ENCODE data around the gene SPSB1.

Gene SPSB1

DNA sequence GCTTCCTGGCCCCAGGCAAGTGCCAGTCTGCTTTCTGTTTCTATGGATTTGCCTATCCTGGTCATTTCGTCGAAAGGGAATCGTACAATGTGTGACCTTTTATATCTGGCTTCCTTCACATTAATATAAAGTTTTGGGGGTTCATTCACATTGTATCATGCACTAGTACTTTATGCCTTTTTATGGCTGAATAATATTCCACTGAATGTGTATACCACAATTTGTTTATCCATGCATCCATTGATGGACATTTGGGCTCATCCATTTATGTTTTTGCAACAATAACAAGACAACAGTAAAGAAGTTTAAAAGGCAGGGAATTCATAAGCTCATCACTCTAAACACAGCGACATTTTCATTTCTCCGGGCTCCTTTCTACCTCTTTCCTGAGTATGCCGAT, 50.6 kb downstream of the SPSB1 start:
- Histone ChIP-seq H3K79me2 (ENCODE audit: insufficient read depth, low read depth) (no peaks in the 10 kb centered on the region; the same call in 1 of the 2 replicates), H2AFZ (ENCODE audit: low read depth) (no peak overlapping the region), H3K27me3 (ENCODE audit: insufficient read depth, low read depth) (no peaks in the 10 kb centered on the region), H3K4me3 (IDR thresholded peaks at IDR 0.05; ENCODE audit: insufficient read depth, low read depth, low read length) (no peak overlapping the region), H3K4me1 (ENCODE audit: low read depth, poor library complexity, severe bottlenecking) (peaks cover 12% of the 10 kb centered on the region), H4K20me1 (ENCODE audit: insufficient read depth) (peaks cover 7% of the 10 kb centered on the region; the same call in 1 of the 2 replicates), H3K27ac (no peak overlapping the region), H3K4me2 (no peak overlapping the region), H3K9ac (no peak overlapping the region), H3K36me3 (ENCODE audit: insufficient read depth) (no peaks in the 10 kb centered on the region)
- no peak for TF ChIP-seq CTCF (conservative IDR thresholded peaks at IDR 0.05; ENCODE audit: low read depth, low read length)

DNA sequence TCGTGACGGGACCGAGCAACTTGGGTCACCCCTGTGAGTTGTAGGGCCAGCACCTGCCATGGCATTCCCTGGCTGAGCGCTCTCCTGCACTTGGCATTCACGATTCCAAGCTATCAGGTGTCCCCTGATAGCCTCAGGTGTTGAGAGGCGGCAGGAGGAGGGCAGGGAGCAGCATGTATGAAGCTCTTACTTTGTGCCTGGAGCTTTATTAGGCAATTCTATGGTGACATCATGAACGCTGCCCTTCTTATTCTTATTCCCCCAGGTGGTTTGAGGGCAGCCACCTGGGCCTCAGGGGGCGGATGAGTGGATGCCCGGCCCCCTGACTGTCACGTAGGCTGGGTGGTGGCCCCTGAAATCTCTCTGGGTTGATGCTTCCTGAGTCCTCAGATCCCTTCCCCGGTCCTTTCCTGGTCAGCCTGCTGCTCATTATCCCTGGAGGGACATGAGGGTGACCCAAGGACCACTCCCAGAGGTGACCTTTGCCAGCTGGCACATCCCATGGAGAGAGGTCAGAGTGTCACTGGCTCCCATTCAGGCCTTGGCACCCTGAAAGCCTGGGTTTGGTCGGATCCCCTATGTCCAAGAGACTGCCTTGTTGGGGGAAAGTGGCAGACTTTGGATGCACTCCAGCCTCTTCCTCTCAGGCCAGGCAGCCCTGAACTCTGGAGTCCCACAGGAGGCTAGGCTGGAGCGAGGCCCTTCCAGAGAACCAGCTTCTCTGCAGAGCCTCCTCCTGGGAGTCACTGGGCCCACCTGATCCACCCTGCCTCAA, 51.9 kb downstream of the SPSB1 start:
- Histone ChIP-seq H2AFZ (ENCODE audit: low read depth) (no peak overlapping the region), H3K36me3 (ENCODE audit: insufficient read depth) (no peaks in the 10 kb centered on the region), H3K4me3 (IDR thresholded peaks at IDR 0.05; ENCODE audit: insufficient read depth, low read depth, low read length) (no peak overlapping the region), H3K4me2 (no peak overlapping the region), H3K27ac (no peak overlapping the region), H4K20me1 (ENCODE audit: insufficient read depth) (peaks cover 7% of the 10 kb centered on the region; the same call in 1 of the 2 replicates), H3K9ac (no peak overlapping the region), H3K79me2 (ENCODE audit: insufficient read depth, low read depth) (peaks cover 3% of the 10 kb centered on the region; the same call in 1 of the 2 replicates), H3K4me1 (ENCODE audit: low read depth, poor library complexity, severe bottlenecking) (peaks cover 12% of the 10 kb centered on the region), H3K27me3 (ENCODE audit: insufficient read depth, low read depth) (no peaks in the 10 kb centered on the region)
- TF ChIP-seq CTCF (conservative IDR thresholded peaks at IDR 0.05; ENCODE audit: low read depth, low read length) = no peak

- peaks cover 7% of the 10 kb centered on the region; the same call in 1 of the 2 replicates for H3K79me2 ChIP-seq (ENCODE audit: insufficient read depth, low read depth)
- TF ChIP-seq CTCF (conservative IDR thresholded peaks at IDR 0.05; ENCODE audit: low read depth, low read length) = no peak
- no peak overlapping the region for H3K4me2 ChIP-seq
- H4K20me1 ChIP-seq (ENCODE audit: insufficient read depth) = peaks cover 7% of the 10 kb centered on the region; the same call in 1 of the 2 replicates
- H2AFZ ChIP-seq (ENCODE audit: low read depth) = no peak overlapping the region
- H3K9ac ChIP-seq = no peak overlapping the region
- H3K36me3 ChIP-seq (ENCODE audit: insufficient read depth) = no peaks in the 10 kb centered on the region
- no peaks in the 10 kb centered on the region for H3K27me3 ChIP-seq (ENCODE audit: insufficient read depth, low read depth)
- H3K4me3 ChIP-seq (IDR thresholded peaks at IDR 0.05; ENCODE audit: insufficient read depth, low read depth, low read length) = no peak overlapping the region
- no peak overlapping the region for H3K27ac ChIP-seq
- peaks cover 12% of the 10 kb centered on the region for H3K4me1 ChIP-seq (ENCODE audit: low read depth, poor library complexity, severe bottlenecking)
Measured at GRCh38 chr1:9345471-9345870, 52.8 kb downstream of the SPSB1 start.

DNA sequence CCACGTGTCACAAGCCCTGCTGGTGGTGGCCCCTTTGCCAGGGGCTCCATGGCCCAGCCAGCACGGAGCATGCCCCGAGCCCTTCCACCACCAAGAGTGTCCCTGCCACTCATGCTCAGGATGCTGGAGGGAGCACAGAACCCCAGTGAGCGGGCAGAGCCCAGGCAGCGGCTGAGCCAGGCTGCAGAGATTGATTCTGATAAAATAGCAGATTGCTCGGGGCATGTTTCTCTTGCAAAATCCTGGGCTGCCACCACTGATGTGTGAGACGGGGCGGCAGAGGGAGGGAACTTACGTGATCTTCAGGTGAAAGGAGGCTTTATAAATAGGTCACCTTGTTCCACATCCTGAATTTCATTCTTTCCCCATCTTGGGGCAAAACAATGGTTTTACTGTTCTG, 53.2 kb downstream of the SPSB1 start:
- Histone ChIP-seq H3K79me2 (ENCODE audit: insufficient read depth, low read depth) (peaks cover 7% of the 10 kb centered on the region; the same call in 1 of the 2 replicates), H3K27ac (no peak overlapping the region)

More for the DNA sequence above, 53.2 kb downstream of the SPSB1 start:
- H3K27me3 ChIP-seq (ENCODE audit: insufficient read depth, low read depth) = no peaks in the 10 kb centered on the region
- H3K9ac ChIP-seq = no peak overlapping the region
- peaks cover 7% of the 10 kb centered on the region; the same call in 1 of the 2 replicates for H4K20me1 ChIP-seq (ENCODE audit: insufficient read depth)
- no peaks in the 10 kb centered on the region for H3K36me3 ChIP-seq (ENCODE audit: insufficient read depth)
- H3K4me2 ChIP-seq = no peak overlapping the region
- no peak overlapping the region for H2AFZ ChIP-seq (ENCODE audit: low read depth)
- no peak for TF ChIP-seq CTCF (conservative IDR thresholded peaks at IDR 0.05; ENCODE audit: low read depth, low read length)
- no peak overlapping the region for H3K4me3 ChIP-seq (IDR thresholded peaks at IDR 0.05; ENCODE audit: insufficient read depth, low read depth, low read length)
- peaks cover 12% of the 10 kb centered on the region for H3K4me1 ChIP-seq (ENCODE audit: low read depth, poor library complexity, severe bottlenecking)

Measured in KMS-11 (cell line).